Measurements from ENCODE around the gene TESPA1.

DNA sequence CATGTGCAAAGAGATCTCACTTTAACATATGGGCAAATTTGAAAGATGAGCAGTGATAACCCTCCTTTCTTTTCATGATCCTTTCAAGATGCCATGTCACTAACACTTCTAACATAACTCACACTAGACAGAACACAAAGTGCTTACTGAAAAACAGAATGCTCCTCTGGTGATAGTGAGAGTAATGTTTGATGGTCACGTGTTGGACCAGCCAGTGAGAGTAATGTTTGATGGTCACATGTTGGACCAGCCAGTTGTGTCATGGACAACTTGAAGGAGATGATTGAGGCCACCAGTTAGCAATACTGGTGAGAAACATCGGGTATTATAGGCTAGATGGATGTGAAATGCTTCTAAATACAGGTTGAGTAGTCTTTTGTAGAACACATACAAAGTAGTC lies 40.9 kb upstream of the TESPA1 start:
- TF ChIP-seq, protein P1, sequence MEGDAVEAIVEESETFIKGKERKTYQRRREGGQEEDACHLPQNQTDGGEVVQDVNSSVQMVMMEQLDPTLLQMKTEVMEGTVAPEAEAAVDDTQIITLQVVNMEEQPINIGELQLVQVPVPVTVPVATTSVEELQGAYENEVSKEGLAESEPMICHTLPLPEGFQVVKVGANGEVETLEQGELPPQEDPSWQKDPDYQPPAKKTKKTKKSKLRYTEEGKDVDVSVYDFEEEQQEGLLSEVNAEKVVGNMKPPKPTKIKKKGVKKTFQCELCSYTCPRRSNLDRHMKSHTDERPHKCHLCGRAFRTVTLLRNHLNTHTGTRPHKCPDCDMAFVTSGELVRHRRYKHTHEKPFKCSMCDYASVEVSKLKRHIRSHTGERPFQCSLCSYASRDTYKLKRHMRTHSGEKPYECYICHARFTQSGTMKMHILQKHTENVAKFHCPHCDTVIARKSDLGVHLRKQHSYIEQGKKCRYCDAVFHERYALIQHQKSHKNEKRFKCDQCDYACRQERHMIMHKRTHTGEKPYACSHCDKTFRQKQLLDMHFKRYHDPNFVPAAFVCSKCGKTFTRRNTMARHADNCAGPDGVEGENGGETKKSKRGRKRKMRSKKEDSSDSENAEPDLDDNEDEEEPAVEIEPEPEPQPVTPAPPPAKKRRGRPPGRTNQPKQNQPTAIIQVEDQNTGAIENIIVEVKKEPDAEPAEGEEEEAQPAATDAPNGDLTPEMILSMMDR (optimal IDR thresholded peaks at IDR 0.05 in 1 of 3, IDR thresholded peaks at IDR 0.05 in 1 of 3, conservative IDR thresholded peaks at IDR 0.05 in 1 of 3; ENCODE audit: extremely low read depth in 1 of 3, insufficient read depth in 2 of 3, low read length in 3 of 3): no peak
- TF ChIP-seq EZH2 (IDR thresholded peaks at IDR 0.05; ENCODE audit: low read length): no peak

Measured in keratinocyte (primary cell).